Measurements from ENCODE around the gene CCNK. TPM values are rescaled to one million over a fixed set of nuclear protein-coding genes. Genes with fewer than 3 reads are reported as not detected.

The CCNK gene
- total RNA-seq, 2 donors from 2014 or later: 15.5 to 43.1 TPM

DNA sequence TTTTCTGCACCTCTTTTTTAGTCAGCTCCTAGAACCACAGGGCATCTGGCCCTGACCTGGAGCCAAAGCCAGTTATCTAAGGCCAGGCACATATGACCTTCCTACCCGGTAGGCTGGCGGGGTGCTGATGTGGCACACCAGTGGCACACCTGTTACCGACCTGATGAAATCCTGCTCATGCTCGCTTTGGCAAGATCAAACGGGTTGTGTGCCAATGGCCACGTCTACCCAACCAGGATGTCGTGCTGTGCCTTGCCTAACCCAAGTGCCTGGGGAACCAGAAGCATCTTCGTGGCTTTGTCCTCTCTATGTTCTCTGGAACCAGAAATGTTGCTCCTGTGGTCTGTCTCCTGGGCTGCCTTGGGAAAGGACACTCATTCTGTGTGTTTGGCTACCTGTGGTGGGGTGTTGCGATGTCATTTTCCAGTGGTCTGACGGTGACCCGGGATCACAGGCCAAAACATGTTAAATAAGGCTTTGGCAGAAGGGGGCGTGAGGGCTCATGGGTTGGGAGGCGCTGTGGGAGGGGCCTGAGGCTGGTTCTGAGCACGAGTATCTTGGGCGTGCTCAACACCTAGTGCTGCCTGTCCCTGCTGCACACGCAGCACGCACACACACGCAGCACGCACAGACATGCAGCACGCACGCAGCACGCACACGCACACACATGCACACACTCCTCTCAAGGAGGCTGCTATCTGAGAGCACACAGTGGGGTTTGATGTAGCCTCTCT, 27.9 kb downstream of the CCNK start:
- Histone ChIP-seq H3K4me3 (no peak overlapping the region), H3K36me3 (peaks cover 9 to 15% of the 10 kb centered on the region in 2 donors), H3K27ac (no peak overlapping the region), H3K9me3 (no peaks in the 10 kb centered on the region), H3K27me3 (replicated peaks; ENCODE audit: insufficient read depth) (no peaks in the 10 kb centered on the region), H3K4me1 (replicated peaks) (no peaks in the 10 kb centered on the region)
- no peak for TF ChIP-seq POLR2AphosphoS5 (IDR thresholded peaks at IDR 0.05)
- no peak for TF ChIP-seq POLR2A (IDR thresholded peaks at IDR 0.05)
- TF ChIP-seq, protein P1, sequence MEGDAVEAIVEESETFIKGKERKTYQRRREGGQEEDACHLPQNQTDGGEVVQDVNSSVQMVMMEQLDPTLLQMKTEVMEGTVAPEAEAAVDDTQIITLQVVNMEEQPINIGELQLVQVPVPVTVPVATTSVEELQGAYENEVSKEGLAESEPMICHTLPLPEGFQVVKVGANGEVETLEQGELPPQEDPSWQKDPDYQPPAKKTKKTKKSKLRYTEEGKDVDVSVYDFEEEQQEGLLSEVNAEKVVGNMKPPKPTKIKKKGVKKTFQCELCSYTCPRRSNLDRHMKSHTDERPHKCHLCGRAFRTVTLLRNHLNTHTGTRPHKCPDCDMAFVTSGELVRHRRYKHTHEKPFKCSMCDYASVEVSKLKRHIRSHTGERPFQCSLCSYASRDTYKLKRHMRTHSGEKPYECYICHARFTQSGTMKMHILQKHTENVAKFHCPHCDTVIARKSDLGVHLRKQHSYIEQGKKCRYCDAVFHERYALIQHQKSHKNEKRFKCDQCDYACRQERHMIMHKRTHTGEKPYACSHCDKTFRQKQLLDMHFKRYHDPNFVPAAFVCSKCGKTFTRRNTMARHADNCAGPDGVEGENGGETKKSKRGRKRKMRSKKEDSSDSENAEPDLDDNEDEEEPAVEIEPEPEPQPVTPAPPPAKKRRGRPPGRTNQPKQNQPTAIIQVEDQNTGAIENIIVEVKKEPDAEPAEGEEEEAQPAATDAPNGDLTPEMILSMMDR (IDR thresholded peaks at IDR 0.05): no peak
- 72% methylated on average over 23 of the region's 23 CpGs for WGBS
- DNase-seq (ENCODE audit: low spot score): no peak
- intact Hi-C loops (cut with DNase I): no loop called here

DNA sequence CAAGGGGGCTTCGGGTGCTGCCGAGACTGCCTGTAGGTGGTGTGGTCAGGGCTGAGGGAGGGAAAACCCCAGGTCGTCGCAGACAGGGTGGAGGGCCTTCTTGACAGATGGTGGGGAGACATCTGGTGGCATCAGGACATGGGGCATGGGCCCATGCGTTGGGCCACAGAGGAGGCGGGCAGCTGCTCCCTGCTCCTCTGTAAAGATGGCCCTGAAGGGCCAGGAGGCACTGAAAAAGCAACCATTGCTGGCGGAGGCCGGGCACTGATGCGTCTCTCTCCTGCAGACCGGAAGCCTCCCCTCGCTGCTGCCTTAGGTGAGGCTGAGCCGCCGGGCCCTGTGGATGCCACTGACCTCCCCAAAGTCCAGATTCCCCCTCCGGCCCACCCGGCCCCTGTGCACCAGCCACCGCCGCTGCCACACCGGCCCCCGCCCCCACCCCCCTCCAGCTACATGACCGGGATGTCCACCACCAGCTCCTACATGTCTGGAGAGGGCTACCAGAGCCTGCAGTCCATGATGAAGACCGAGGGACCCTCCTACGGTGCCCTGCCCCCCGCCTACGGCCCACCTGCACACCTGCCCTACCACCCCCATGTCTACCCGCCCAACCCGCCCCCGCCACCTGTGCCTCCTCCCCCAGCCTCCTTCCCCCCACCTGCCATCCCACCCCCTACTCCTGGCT, 28.8 kb downstream of the CCNK start:
- no peak overlapping the region for H3K27ac ChIP-seq
- peaks cover 13 to 15% of the 10 kb centered on the region in 2 donors for H3K36me3 ChIP-seq
- 86% methylated on average over 25 of the region's 27 CpGs for WGBS
- intact Hi-C loops (cut with DNase I): loop anchor here (10.0 kb wide), 2 partner anchors 285 to 385 kb away; partner anchors contain the start of gene EML1
- no peaks in the 10 kb centered on the region for H3K4me1 ChIP-seq (replicated peaks)
- H3K4me3 ChIP-seq: no peak overlapping the region
- no peak for DNase-seq (ENCODE audit: low spot score)
- H3K9me3 ChIP-seq: no peaks in the 10 kb centered on the region
- H3K27me3 ChIP-seq (replicated peaks; ENCODE audit: insufficient read depth): no peaks in the 10 kb centered on the region
- TF ChIP-seq POLR2A (IDR thresholded peaks at IDR 0.05) (no peak), POLR2AphosphoS5 (IDR thresholded peaks at IDR 0.05) (no peak)
- TF ChIP-seq, protein P1 (IDR thresholded peaks at IDR 0.05): no peak

DNA sequence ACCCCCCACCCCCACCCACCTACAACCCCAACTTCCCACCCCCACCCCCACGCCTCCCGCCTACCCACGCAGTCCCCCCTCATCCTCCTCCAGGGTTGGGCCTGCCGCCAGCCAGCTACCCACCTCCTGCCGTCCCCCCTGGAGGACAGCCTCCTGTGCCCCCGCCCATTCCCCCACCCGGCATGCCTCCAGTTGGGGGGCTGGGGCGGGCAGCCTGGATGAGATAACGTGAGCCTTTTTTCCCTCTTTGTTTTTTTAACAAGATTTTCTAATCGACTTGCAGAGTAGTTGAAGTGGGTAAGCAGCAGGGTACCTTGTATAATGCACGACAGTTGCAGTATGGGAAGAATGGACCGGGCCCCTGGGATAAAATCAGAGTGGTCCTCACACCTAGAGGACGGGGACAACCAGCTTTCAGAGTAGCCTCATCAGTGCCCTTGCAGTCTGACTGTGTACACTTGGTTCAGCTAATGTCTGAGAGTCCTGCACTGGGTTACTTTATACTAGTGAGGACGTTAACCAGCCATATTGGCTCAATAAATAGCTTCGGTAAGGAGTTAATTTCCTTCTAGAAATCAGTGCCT, 29.4 kb downstream of the CCNK start:
- WGBS: 56% methylated on average over 14 of the region's 15 CpGs
- Histone ChIP-seq H3K27me3 (replicated peaks; ENCODE audit: insufficient read depth) (no peaks in the 10 kb centered on the region), H3K4me3 (no peak overlapping the region), H3K9me3 (no peaks in the 10 kb centered on the region), H3K4me1 (replicated peaks) (no peaks in the 10 kb centered on the region), H3K27ac (no peak overlapping the region), H3K36me3 (peaks cover 10 to 15% of the 10 kb centered on the region in 2 donors)
- DNase-seq (ENCODE audit: low spot score): no peak
- no peak for TF ChIP-seq POLR2AphosphoS5 (IDR thresholded peaks at IDR 0.05)
- TF ChIP-seq, protein P1 (IDR thresholded peaks at IDR 0.05): no peak
- intact Hi-C loops (cut with DNase I): loop anchor here (10.0 kb wide), 2 partner anchors 284 to 384 kb away; partner anchors contain the start of gene EML1

DNA sequence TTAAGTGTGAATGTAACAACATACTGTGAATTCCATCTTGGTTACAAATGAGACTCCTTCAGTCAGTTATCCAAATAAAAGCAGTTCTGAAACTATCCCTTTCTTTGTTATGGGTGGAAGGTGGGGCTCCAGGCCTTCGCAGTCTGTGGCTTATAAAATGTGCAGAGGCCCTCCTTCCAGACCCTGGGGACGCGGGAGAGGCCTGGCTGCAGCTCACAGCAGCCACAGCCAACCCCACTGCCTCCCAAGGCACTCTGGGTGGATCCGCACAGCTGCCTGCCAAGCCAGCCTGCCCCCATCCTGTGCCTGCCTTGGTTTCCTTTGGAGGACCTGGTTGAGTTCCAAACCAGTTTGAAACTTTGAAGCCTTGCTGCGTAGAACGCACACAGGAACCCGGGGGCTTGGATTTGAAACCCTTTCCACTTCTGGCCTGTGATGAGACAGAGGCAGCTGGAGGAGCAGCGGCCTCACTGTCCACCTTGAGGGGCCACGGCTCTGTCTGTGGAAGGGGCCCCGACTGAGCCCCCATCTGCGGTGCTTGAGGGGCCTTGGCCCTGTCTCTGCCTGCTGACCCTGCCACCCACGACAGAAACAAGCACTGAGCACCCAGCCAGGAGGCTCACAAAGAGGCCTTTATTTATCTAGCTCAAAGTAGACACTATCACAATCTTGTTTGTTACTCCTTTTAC, 30.4 kb downstream of the CCNK start:
- Histone ChIP-seq H3K9me3 (no peaks in the 10 kb centered on the region), H3K36me3 (peaks cover 9 to 15% of the 10 kb centered on the region in 2 donors), H3K4me3 (no peak overlapping the region), H3K27ac (peak overlapping the region; percentile 10 to 15), H3K27me3 (replicated peaks; ENCODE audit: insufficient read depth) (no peaks in the 10 kb centered on the region), H3K4me1 (replicated peaks) (no peaks in the 10 kb centered on the region)
- intact Hi-C loops (cut with DNase I): loop anchor here (10.0 kb wide), 2 partner anchors 283 to 383 kb away; partner anchors contain the start of gene EML1
- WGBS: 50% methylated on average over 10 of the region's 12 CpGs
- TF ChIP-seq POLR2A (IDR thresholded peaks at IDR 0.05) (no peak), POLR2AphosphoS5 (IDR thresholded peaks at IDR 0.05) (no peak)
- TF ChIP-seq, protein P1 (IDR thresholded peaks at IDR 0.05): no peak
- DNase-seq (ENCODE audit: low spot score): no peak
